Measurements from ENCODE around the gene DYRK1A. TPM values are rescaled to one million over a fixed set of nuclear protein-coding genes. Genes with fewer than 3 reads are reported as not detected.
A peak's percentile ranks its signal among the peaks of the same experiment; 100 is the strongest.

Gene DYRK1A
- total RNA-seq, 3 donors from 2014 or later (not counting 1 experiment from before 2014, with no cell fraction given), result 149 to 166 (median 153) TPM

GRCh38 chr21:37383086-37383485 lies 16.5 kb downstream of the DYRK1A start:
- intact Hi-C loops (cut with micrococcal nuclease), result no loop called here

GRCh38 chr21:37383784-37384311 lies 17.3 kb downstream of the DYRK1A start:
- H3K9me3 ChIP-seq (ENCODE audit: control insufficient read depth, insufficient read depth, low read length), result no peaks in the 10 kb centered on the region
- Mint-ChIP-seq H3K4me1 (peaks cover 81 to 83% of the 10 kb centered on the region in 2 donors), H3K27ac (peak overlapping the region; percentile 21 to 63), H3K27me3 (ENCODE audit: low read depth in 2 of 2) (no peaks in the 10 kb centered on the region), H3K4me3 (peak overlapping the region; percentile 51), H3K9me3 (no peaks in the 10 kb centered on the region), H3K36me3 (no peaks in the 10 kb centered on the region)
- no peaks in the 10 kb centered on the region for H3K36me3 ChIP-seq (ENCODE audit: control insufficient read depth, insufficient read depth, low read length)
- H3K27ac ChIP-seq (ENCODE audit: low read length), result no peak overlapping the region
- 19% methylated on average over 1 of the region's 1 CpG for WGBS (ENCODE audit: insufficient coverage)
- intact Hi-C loops (cut with micrococcal nuclease), result no loop called here
- H3K4me1 ChIP-seq (ENCODE audit: control insufficient read depth, insufficient read depth, low read length), result peaks cover 37% of the 10 kb centered on the region
- ATAC-seq, result peak in 1 of 3 donors; percentile 31
- H3K27me3 ChIP-seq (ENCODE audit: control insufficient read depth, insufficient read depth, low read length), result no peaks in the 10 kb centered on the region
- no peak overlapping the region for H3K4me3 ChIP-seq (ENCODE audit: low read length)
- no peak for TF ChIP-seq CTCF (IDR thresholded peaks at IDR 0.05)
- no peak for DNase-seq

More at GRCh38 chr21:37383086-37383485, 16.5 kb downstream of the DYRK1A start:
- Mint-ChIP-seq H3K27ac (peak overlapping the region; percentile 21 to 63), H3K27me3 (ENCODE audit: low read depth in 2 of 2) (no peaks in the 10 kb centered on the region), H3K4me1 (peaks cover 84 to 88% of the 10 kb centered on the region in 2 donors), H3K4me3 (peak overlapping the region; percentile 51), H3K9me3 (no peaks in the 10 kb centered on the region), H3K36me3 (no peaks in the 10 kb centered on the region)
- no peak for DNase-seq
- H3K4me3 ChIP-seq (ENCODE audit: low read length), result no peak overlapping the region
- H3K27me3 ChIP-seq (ENCODE audit: control insufficient read depth, insufficient read depth, low read length), result no peaks in the 10 kb centered on the region
- no peaks in the 10 kb centered on the region for H3K36me3 ChIP-seq (ENCODE audit: control insufficient read depth, insufficient read depth, low read length)
- H3K4me1 ChIP-seq (ENCODE audit: control insufficient read depth, insufficient read depth, low read length), result peaks cover 39% of the 10 kb centered on the region
- ATAC-seq, result no peak
- 95% methylated on average over 1 of the region's 1 CpG for WGBS (ENCODE audit: insufficient coverage)
- no peaks in the 10 kb centered on the region for H3K9me3 ChIP-seq (ENCODE audit: control insufficient read depth, insufficient read depth, low read length)
- H3K27ac ChIP-seq (ENCODE audit: low read length), result no peak overlapping the region
- TF ChIP-seq CTCF (IDR thresholded peaks at IDR 0.05), result no peak

- peaks cover 78 to 81% of the 10 kb centered on the region in 2 donors for H3K4me1 Mint-ChIP-seq
- WGBS (ENCODE audit: insufficient coverage), result no CpG with 5 or more reads among the region's 1 CpG
- peaks cover 39% of the 10 kb centered on the region for H3K4me1 ChIP-seq (ENCODE audit: control insufficient read depth, insufficient read depth, low read length)
- no peaks in the 10 kb centered on the region for H3K9me3 ChIP-seq (ENCODE audit: control insufficient read depth, insufficient read depth, low read length)
- no peak for TF ChIP-seq CTCF (IDR thresholded peaks at IDR 0.05)
- H3K27ac Mint-ChIP-seq, result peak overlapping the region; percentile 21 to 63
- no peak for ATAC-seq
- H3K36me3 Mint-ChIP-seq, result no peaks in the 10 kb centered on the region
- no peaks in the 10 kb centered on the region for H3K9me3 Mint-ChIP-seq
- H3K27ac ChIP-seq (ENCODE audit: low read length), result no peak overlapping the region
- no peak overlapping the region for H3K4me3 ChIP-seq (ENCODE audit: low read length)
- no peak for DNase-seq
- no peaks in the 10 kb centered on the region for H3K27me3 ChIP-seq (ENCODE audit: control insufficient read depth, insufficient read depth, low read length)
- peak overlapping the region; percentile 59 for H3K4me3 Mint-ChIP-seq
- no peaks in the 10 kb centered on the region for H3K36me3 ChIP-seq (ENCODE audit: control insufficient read depth, insufficient read depth, low read length)
- no peaks in the 10 kb centered on the region for H3K27me3 Mint-ChIP-seq (ENCODE audit: low read depth in 2 of 2)
- intact Hi-C loops (cut with micrococcal nuclease), result no loop called here
Measured at GRCh38 chr21:37384416-37384815, 17.8 kb downstream of the DYRK1A start.

All from natural killer cell (primary cell).